Thoracic aorta (tissue), 2 donors: ENCODE measurements around the gene PCDH17. TPM values are rescaled to one million over a fixed set of nuclear protein-coding genes. Genes with fewer than 3 reads are reported as not detected.

Experiments used
- ATAC-seq: fragments of 150-250 bp; one replicate; pipeline ENCODE4 v1.8.0; 2017; ENCODE audit warnings: low read depth; ENCODE audit not compliant: insufficient number of reproducible peaks, low FRiP score
- DNase-seq: peaks from one replicate; pipeline ENCODE4 v3.0.0-alpha.2; 2020; ENCODE audit warnings: low spot score
- H3K27ac ChIP-seq, 2 donors: fragments of 200-600 bp; sonication (generic); 1 replicate in 1 of 2; 2 replicates in 1 of 2; pipeline ENCODE4 v1.5.1; 2016; ENCODE audit warnings: mild to moderate bottlenecking in 2 of 2, moderate library complexity in 2 of 2
- H3K27me3 ChIP-seq: fragments of 200-600 bp; sonication (generic); replicated peaks from 2 replicates; pipeline ENCODE4 v1.6.0; 2016; ENCODE audit warnings: mild to moderate bottlenecking; ENCODE audit not compliant: insufficient read depth
- H3K36me3 ChIP-seq: fragments of 200-600 bp; sonication (generic); one replicate; pipeline ENCODE4 v1.5.1; 2016
- H3K4me1 ChIP-seq, 2 donors: fragments of 200-600 bp; sonication (generic); 1 replicate in 1 of 2; 2 replicates in 1 of 2; pipeline versions ENCODE4 v1.5.1 to v1.6.0; 2016; ENCODE audit warnings: low read depth in 2 of 2, mild to moderate bottlenecking in 1 of 2; ENCODE audit not compliant: control insufficient read depth in 1 of 2
- H3K4me3 ChIP-seq: fragments of 200-600 bp; sonication (generic); 2 replicates; pipeline ENCODE4 v1.5.1; 2016; ENCODE audit warnings: mild to moderate bottlenecking
- H3K9me3 ChIP-seq: fragments of 200-600 bp; sonication (generic); 2 replicates; pipeline ENCODE4 v1.5.1; 2016
- total RNA-seq, 2 donors: library from RNA; depleted of rRNA; stranded (reverse); fragments of >200 nt; gene quantifications; one replicate each; pipeline versions ENCODE4 v1.1.0 to v1.2.3, GENCODE V29; 2016
- TF ChIP-seq, protein P1 (sequence below): fragments of 200-600 bp; sonication (generic); IDR thresholded peaks from one replicate; pipeline ENCODE4 v1.5.1; 2019; ENCODE audit warnings: antibody characterized with exemption

Gene PCDH17
- total RNA-seq, 2 donors from 2014 or later = 4.1 to 12.3 TPM

DNA sequence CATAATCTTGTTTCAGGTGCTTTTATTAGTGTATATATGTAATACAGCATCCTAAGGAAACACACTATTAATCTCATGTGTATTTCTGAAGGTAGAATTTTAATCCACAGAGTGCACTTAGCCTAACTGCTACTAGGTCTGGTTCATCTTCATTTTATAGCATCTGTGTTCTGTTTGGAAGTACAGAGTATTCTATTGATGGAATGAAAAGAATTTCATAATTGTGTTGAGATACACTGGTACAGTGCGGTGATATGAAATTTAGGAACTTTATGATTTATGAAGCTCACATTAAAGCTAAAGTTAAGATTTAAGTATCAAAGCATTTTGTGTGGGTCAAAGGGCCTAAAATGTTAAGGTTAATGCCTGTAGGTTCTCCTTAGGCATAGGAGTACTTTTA, 6.0 kb downstream of the PCDH17 start:
- no peak overlapping the region for H3K27ac ChIP-seq
- no peak overlapping the region for H3K4me3 ChIP-seq
- no peak for ATAC-seq

DNA sequence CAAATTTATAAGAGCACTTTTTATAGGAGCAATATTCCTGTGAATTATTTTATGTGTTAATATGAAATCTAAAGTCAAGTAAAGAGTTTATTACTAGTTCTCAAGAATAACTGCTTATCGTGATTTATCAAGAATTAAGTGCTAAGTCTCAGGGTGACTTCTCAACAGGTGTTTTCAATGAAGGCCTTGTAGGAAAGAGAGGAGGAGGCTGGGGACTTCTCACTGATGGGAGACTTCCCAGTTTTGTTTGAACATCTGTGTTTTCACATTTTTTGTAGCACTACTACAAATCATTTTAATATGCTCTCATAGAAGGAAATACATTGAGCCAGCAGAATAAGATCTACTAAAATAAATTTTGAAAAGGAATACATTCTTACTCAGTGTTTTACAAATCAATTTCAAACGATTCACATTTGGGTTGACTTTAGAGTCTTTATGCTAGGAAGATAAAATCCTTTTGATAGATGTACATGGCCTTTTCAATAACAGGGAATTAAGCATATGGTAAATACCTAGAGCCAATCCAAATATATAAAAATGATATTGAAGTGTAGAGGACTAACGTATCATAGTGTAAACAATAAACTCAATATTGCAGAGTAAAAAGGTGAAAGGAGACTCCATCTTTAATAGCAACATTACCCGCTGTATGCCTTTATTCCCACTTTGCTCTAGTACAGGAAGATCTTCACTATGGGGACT, 6.8 kb downstream of the PCDH17 start:
- no peaks in the 10 kb centered on the region for H3K9me3 ChIP-seq
- H3K27ac ChIP-seq = no peak overlapping the region
- TF ChIP-seq, protein P1, sequence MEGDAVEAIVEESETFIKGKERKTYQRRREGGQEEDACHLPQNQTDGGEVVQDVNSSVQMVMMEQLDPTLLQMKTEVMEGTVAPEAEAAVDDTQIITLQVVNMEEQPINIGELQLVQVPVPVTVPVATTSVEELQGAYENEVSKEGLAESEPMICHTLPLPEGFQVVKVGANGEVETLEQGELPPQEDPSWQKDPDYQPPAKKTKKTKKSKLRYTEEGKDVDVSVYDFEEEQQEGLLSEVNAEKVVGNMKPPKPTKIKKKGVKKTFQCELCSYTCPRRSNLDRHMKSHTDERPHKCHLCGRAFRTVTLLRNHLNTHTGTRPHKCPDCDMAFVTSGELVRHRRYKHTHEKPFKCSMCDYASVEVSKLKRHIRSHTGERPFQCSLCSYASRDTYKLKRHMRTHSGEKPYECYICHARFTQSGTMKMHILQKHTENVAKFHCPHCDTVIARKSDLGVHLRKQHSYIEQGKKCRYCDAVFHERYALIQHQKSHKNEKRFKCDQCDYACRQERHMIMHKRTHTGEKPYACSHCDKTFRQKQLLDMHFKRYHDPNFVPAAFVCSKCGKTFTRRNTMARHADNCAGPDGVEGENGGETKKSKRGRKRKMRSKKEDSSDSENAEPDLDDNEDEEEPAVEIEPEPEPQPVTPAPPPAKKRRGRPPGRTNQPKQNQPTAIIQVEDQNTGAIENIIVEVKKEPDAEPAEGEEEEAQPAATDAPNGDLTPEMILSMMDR = no peak

More for the DNA sequence above, 6.0 kb downstream of the PCDH17 start:
- Histone ChIP-seq H3K27me3 (peaks cover 1% of the 10 kb centered on the region), H3K9me3 (no peaks in the 10 kb centered on the region), H3K4me1 (peaks cover 0 to 1% of the 10 kb centered on the region in 2 donors), H3K36me3 (no peaks in the 10 kb centered on the region)
- TF ChIP-seq, protein P1 = no peak
- no peak for DNase-seq

DNA sequence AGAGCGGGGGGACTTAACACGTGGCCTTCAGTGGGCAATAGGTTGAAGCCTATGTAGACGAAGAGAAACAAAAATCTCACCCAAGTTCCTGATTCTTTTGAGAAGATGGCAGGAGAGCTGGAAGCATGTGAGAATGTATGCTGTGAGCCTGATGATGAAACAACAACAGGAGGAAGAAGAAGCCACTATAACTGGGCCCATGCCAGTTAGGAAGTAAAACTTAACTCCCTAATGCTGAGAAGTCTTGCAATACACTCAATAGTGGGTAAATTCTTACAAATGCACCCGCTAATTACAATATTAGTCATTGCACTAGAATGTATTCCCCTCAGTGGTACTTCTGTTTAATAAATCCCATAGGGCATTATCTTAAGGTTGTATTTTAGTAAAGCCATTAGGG, 9.1 kb downstream of the PCDH17 start:
- Histone ChIP-seq H3K27ac (no peak overlapping the region), H3K4me3 (no peak overlapping the region), H3K36me3 (no peaks in the 10 kb centered on the region), H3K9me3 (no peaks in the 10 kb centered on the region), H3K4me1 (no peaks in the 10 kb centered on the region), H3K27me3 (no peaks in the 10 kb centered on the region)
- DNase-seq = no peak
- no peak for ATAC-seq
- TF ChIP-seq, protein P1 = no peak

More for the DNA sequence above, 6.8 kb downstream of the PCDH17 start:
- H3K27me3 ChIP-seq = no peaks in the 10 kb centered on the region
- H3K36me3 ChIP-seq = no peaks in the 10 kb centered on the region
- H3K4me1 ChIP-seq = no peaks in the 10 kb centered on the region
- no peak overlapping the region for H3K4me3 ChIP-seq
- DNase-seq (no peak), ATAC-seq (no peak)

DNA sequence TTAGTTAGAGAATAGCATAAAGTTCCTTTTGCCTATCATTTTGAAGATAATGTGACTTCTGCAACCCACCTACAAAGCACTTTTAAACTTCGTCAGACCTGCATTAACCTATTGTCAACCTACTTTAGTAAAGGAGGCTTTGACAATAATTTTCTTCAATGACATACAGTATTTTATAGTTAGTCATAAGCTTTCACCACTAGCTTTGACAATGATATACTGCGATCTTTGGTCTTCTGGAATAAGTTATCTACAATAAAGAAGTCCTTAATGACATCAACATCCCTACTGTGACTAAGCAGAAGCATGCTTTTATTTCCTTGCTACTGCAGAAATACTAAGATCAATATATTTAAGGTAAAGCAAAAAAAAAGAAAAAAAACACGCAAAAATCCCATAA, 9.5 kb downstream of the PCDH17 start:
- ATAC-seq = no peak
- TF ChIP-seq, protein P1 = no peak

DNA sequence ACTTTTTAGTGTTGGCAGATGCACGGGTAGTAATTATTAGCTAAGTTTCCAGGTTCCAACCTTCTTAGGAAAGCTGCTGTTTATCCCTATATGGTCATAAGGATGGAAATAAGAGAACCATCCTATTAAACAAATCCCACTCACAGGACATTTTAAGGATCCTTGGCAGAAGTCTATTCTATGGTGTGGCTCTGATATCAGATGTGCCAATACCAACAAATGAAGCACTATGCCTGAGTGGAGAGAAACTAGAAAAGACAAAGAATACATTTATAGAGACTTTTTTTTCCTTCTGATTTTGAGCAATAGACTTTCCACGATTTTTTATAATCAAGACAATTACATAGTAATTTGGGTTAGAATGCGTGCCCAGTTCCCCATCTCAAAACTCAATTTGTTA, 12.6 kb downstream of the PCDH17 start:
- Histone ChIP-seq H3K4me1 (no peaks in the 10 kb centered on the region), H3K27me3 (no peaks in the 10 kb centered on the region), H3K9me3 (no peaks in the 10 kb centered on the region), H3K27ac (no peak overlapping the region), H3K4me3 (no peak overlapping the region), H3K36me3 (no peaks in the 10 kb centered on the region)
- DNase-seq (no peak), ATAC-seq (no peak)
- TF ChIP-seq, protein P1 = no peak

More for the DNA sequence above, 9.5 kb downstream of the PCDH17 start:
- Histone ChIP-seq H3K36me3 (no peaks in the 10 kb centered on the region), H3K9me3 (no peaks in the 10 kb centered on the region), H3K27ac (no peak overlapping the region), H3K27me3 (no peaks in the 10 kb centered on the region), H3K4me3 (no peak overlapping the region), H3K4me1 (no peaks in the 10 kb centered on the region)
- no peak for DNase-seq
